ENCODE results near the gene EMC7. TPM values are rescaled to one million over a fixed set of nuclear protein-coding genes. Genes with fewer than 3 reads are reported as not detected.
"Not testable (repeated sequence)": the region's sequence is repeated elsewhere in the genome, so short reads cannot be mapped to it uniquely, and the experiment has no call there.

EMC7 gene
- total RNA-seq, 1 experiment from 2014 or later = 17.0 TPM

GRCh38 chr15:34059946-34060345 is 41.7 kb downstream of the EMC7 start:
- no peak overlapping the region for H3K4me3 ChIP-seq (ENCODE audit: insufficient read depth, low read depth, low read length)
- no peak for DNase-seq

GRCh38 chr15:34059476-34059875 is 42.2 kb downstream of the EMC7 start:
- DNase-seq = no peak
- no peaks in the 10 kb centered on the region for H3K27me3 ChIP-seq (ENCODE audit: control insufficient read depth, insufficient read depth, low read length)
- H3K4me3 ChIP-seq (ENCODE audit: insufficient read depth, low read depth, low read length) = no peak overlapping the region
- no peaks in the 10 kb centered on the region for H3K36me3 ChIP-seq (replicated peaks; ENCODE audit: control insufficient read depth, insufficient read depth, low read length)

More at GRCh38 chr15:34059946-34060345, 41.7 kb downstream of the EMC7 start:
- no peaks in the 10 kb centered on the region for H3K27me3 ChIP-seq (ENCODE audit: control insufficient read depth, insufficient read depth, low read length)
- no peaks in the 10 kb centered on the region for H3K36me3 ChIP-seq (replicated peaks; ENCODE audit: control insufficient read depth, insufficient read depth, low read length)

GRCh38 chr15:34056911-34057310 is 44.8 kb downstream of the EMC7 start:
- no peak for DNase-seq
- Histone ChIP-seq H3K27me3 (ENCODE audit: control insufficient read depth, insufficient read depth, low read length) (no peaks in the 10 kb centered on the region), H3K36me3 (replicated peaks; ENCODE audit: control insufficient read depth, insufficient read depth, low read length) (no peaks in the 10 kb centered on the region), H3K4me3 (ENCODE audit: insufficient read depth, low read depth, low read length) (no peak overlapping the region)

- Histone ChIP-seq H3K36me3 (replicated peaks; ENCODE audit: control insufficient read depth, insufficient read depth, low read length) (no peaks in the 10 kb centered on the region), H3K4me3 (ENCODE audit: insufficient read depth, low read depth, low read length) (no peak overlapping the region), H3K27me3 (ENCODE audit: control insufficient read depth, insufficient read depth, low read length) (no peaks in the 10 kb centered on the region)
- no peak for DNase-seq
Measured at GRCh38 chr15:34055868-34056595, 45.6 kb downstream of the EMC7 start.

GRCh38 chr15:34054081-34054707 is 47.5 kb downstream of the EMC7 start:
- no peaks in the 10 kb centered on the region for H3K36me3 ChIP-seq (replicated peaks; ENCODE audit: control insufficient read depth, insufficient read depth, low read length)
- no peak for DNase-seq
- no peaks in the 10 kb centered on the region for H3K27me3 ChIP-seq (ENCODE audit: control insufficient read depth, insufficient read depth, low read length)
- H3K4me3 ChIP-seq (ENCODE audit: insufficient read depth, low read depth, low read length) = no peak overlapping the region

GRCh38 chr15:34050385-34050784 is 51.3 kb downstream of the EMC7 start:
- not testable (repeated sequence) for DNase-seq; H3K27me3 ChIP-seq (ENCODE audit: control insufficient read depth, insufficient read depth, low read length); H3K36me3 ChIP-seq (replicated peaks; ENCODE audit: control insufficient read depth, insufficient read depth, low read length); H3K4me3 ChIP-seq (ENCODE audit: insufficient read depth, low read depth, low read length)

GRCh38 chr15:34049112-34049511 is 52.5 kb downstream of the EMC7 start:
- H3K27me3 ChIP-seq (ENCODE audit: control insufficient read depth, insufficient read depth, low read length) = no peaks in the 10 kb centered on the region
- H3K4me3 ChIP-seq (ENCODE audit: insufficient read depth, low read depth, low read length) = no peak overlapping the region
- H3K36me3 ChIP-seq (replicated peaks; ENCODE audit: control insufficient read depth, insufficient read depth, low read length) = no peaks in the 10 kb centered on the region
- DNase-seq = no peak

- Histone ChIP-seq H3K4me3 (ENCODE audit: insufficient read depth, low read depth, low read length) (no peak overlapping the region), H3K36me3 (replicated peaks; ENCODE audit: control insufficient read depth, insufficient read depth, low read length) (no peaks in the 10 kb centered on the region), H3K27me3 (ENCODE audit: control insufficient read depth, insufficient read depth, low read length) (no peaks in the 10 kb centered on the region)
- no peak for DNase-seq
Measured at GRCh38 chr15:34047893-34048775, 53.5 kb downstream of the EMC7 start.

- Histone ChIP-seq H3K4me3 (ENCODE audit: insufficient read depth, low read depth, low read length) (no peak overlapping the region), H3K36me3 (replicated peaks; ENCODE audit: control insufficient read depth, insufficient read depth, low read length) (no peaks in the 10 kb centered on the region), H3K27me3 (ENCODE audit: control insufficient read depth, insufficient read depth, low read length) (no peaks in the 10 kb centered on the region)
- DNase-seq = no peak
Measured at GRCh38 chr15:34046471-34047145, 55.1 kb downstream of the EMC7 start.

GRCh38 chr15:34043813-34044212 is 57.8 kb downstream of the EMC7 start:
- DNase-seq = no peak
- no peaks in the 10 kb centered on the region for H3K36me3 ChIP-seq (replicated peaks; ENCODE audit: control insufficient read depth, insufficient read depth, low read length)

GRCh38 chr15:34043391-34043790 is 58.3 kb downstream of the EMC7 start:
- H3K27me3 ChIP-seq (ENCODE audit: control insufficient read depth, insufficient read depth, low read length) = peaks cover 14% of the 10 kb centered on the region
- no peak for DNase-seq
- H3K4me3 ChIP-seq (ENCODE audit: insufficient read depth, low read depth, low read length) = no peak overlapping the region
- no peaks in the 10 kb centered on the region for H3K36me3 ChIP-seq (replicated peaks; ENCODE audit: control insufficient read depth, insufficient read depth, low read length)

More at GRCh38 chr15:34043813-34044212, 57.8 kb downstream of the EMC7 start:
- Histone ChIP-seq H3K27me3 (ENCODE audit: control insufficient read depth, insufficient read depth, low read length) (peaks cover 14% of the 10 kb centered on the region), H3K4me3 (ENCODE audit: insufficient read depth, low read depth, low read length) (no peak overlapping the region)

GRCh38 chr15:34039790-34040113 is 61.9 kb downstream of the EMC7 start:
- DNase-seq = no peak
- H3K27me3 ChIP-seq (ENCODE audit: control insufficient read depth, insufficient read depth, low read length) = peaks cover 14% of the 10 kb centered on the region
- no peak overlapping the region; the same call in 1 of the 2 replicates for H3K4me3 ChIP-seq (ENCODE audit: insufficient read depth, low read depth, low read length)
- H3K36me3 ChIP-seq (replicated peaks; ENCODE audit: control insufficient read depth, insufficient read depth, low read length) = no peaks in the 10 kb centered on the region

GRCh38 chr15:34038871-34039789 is 62.5 kb downstream of the EMC7 start, which contains the start of gene AVEN:
AVEN (minus strand) TSS chr15:34039204; CDS start chr15:34039046, 158 bp downstream.
- Histone ChIP-seq H3K27me3 (ENCODE audit: control insufficient read depth, insufficient read depth, low read length) (peaks cover 14% of the 10 kb centered on the region), H3K4me3 (ENCODE audit: insufficient read depth, low read depth, low read length) (peak within 1 kb of the TSS; percentile 86), H3K36me3 (replicated peaks; ENCODE audit: control insufficient read depth, insufficient read depth, low read length) (no peaks in the 10 kb centered on the region)
- DNase-seq = peak; percentile 83
